H9 (cell line): Measurements from ENCODE around the gene CGGBP1. TPM values are rescaled to one million over a fixed set of nuclear protein-coding genes. Genes with fewer than 3 reads are reported as not detected.

Experiments used
- DNase-seq: peaks from one replicate; pipeline ENCODE4 v3.0.0-alpha.2; 2017
- H2AFZ ChIP-seq: one replicate; pipeline ENCODE4 v1.6.1; 2013; ENCODE audit warnings: mild to moderate bottlenecking, low read length, control low read depth, moderate library complexity
- H2AK5ac ChIP-seq: 2 replicates; pipeline ENCODE4 v1.6.1; 2013; ENCODE audit warnings: low read length, control low read depth, mixed read lengths; ENCODE audit not compliant: insufficient read length
- H2BK120ac ChIP-seq: one replicate; pipeline ENCODE4 v1.6.1; 2013; ENCODE audit warnings: low read depth, mild to moderate bottlenecking, low read length, control low read depth, inconsistent platforms; ENCODE audit not compliant: poor library complexity, severe bottlenecking
- H2BK12ac ChIP-seq: 2 replicates; pipeline ENCODE4 v1.6.1; 2013; ENCODE audit warnings: low read length, control low read depth, mixed read lengths, low read depth; ENCODE audit not compliant: insufficient read length
- H2BK15ac ChIP-seq: 2 replicates; pipeline ENCODE4 v1.6.1; 2013; ENCODE audit warnings: low read depth, low read length, control low read depth
- H2BK20ac ChIP-seq: one replicate; pipeline ENCODE4 v1.6.1; 2013; ENCODE audit warnings: low read depth, mild to moderate bottlenecking, low read length, control low read depth, inconsistent platforms; ENCODE audit not compliant: poor library complexity, severe bottlenecking
- H2BK5ac ChIP-seq: 2 replicates; pipeline ENCODE4 v1.6.1; 2013; ENCODE audit warnings: low read length, control low read depth, mixed read lengths; ENCODE audit not compliant: insufficient read length
- H3K14ac ChIP-seq: 2 replicates; pipeline ENCODE4 v1.6.1; 2013; ENCODE audit warnings: low read length, control low read depth; ENCODE audit not compliant: insufficient read depth
- H3K18ac ChIP-seq: 2 replicates; pipeline ENCODE4 v1.6.1; 2013; ENCODE audit warnings: low read depth, mild to moderate bottlenecking, mixed read lengths, low read length, control low read depth; ENCODE audit not compliant: insufficient read length
- H3K23ac ChIP-seq: 2 replicates; pipeline ENCODE4 v1.6.1; 2013; ENCODE audit warnings: low read length, control low read depth, mixed read lengths, low read depth; ENCODE audit not compliant: insufficient read length
- H3K23me2 ChIP-seq: 2 replicates; pipeline ENCODE4 v1.6.1; 2013; ENCODE audit warnings: low read depth, mild to moderate bottlenecking, mixed read lengths, low read length, control low read depth; ENCODE audit not compliant: insufficient read length, poor library complexity, severe bottlenecking
- H3K27ac ChIP-seq: 2 replicates; pipeline ENCODE4 v1.5.1; 2013; ENCODE audit warnings: low read length, control low read depth, mixed read lengths, low read depth; ENCODE audit not compliant: insufficient read length
- H3K27me3 ChIP-seq: 2 replicates; pipeline ENCODE4 v1.6.1; 2013; ENCODE audit warnings: low read length, control low read depth, inconsistent platforms; ENCODE audit not compliant: insufficient read depth
- H3K4ac ChIP-seq: 2 replicates; pipeline ENCODE4 v1.6.1; 2013; ENCODE audit warnings: low read depth, mild to moderate bottlenecking, control low read depth, inconsistent platforms, low read length, moderate library complexity
- H3K4me1 ChIP-seq: 2 replicates; pipeline ENCODE4 v1.6.1; 2013; ENCODE audit warnings: low read length, control low read depth, inconsistent platforms; ENCODE audit not compliant: insufficient read depth
- H3K4me2 ChIP-seq: 2 replicates; pipeline ENCODE4 v1.6.1; 2013; ENCODE audit warnings: low read length, control low read depth, mixed read lengths; ENCODE audit not compliant: insufficient read length, insufficient read depth
- H3K56ac ChIP-seq: 2 replicates; pipeline ENCODE4 v1.6.1; 2013; ENCODE audit warnings: low read depth, mild to moderate bottlenecking, mixed read lengths, low read length, control low read depth; ENCODE audit not compliant: insufficient read length
- H3K79me1 ChIP-seq: 2 replicates; pipeline ENCODE4 v1.6.1; 2013; ENCODE audit warnings: low read depth, mild to moderate bottlenecking, moderate library complexity, low read length, control low read depth, inconsistent platforms; ENCODE audit not compliant: insufficient read depth, poor library complexity, severe bottlenecking
- H3K79me2 ChIP-seq: 2 replicates; pipeline ENCODE4 v1.6.1; 2013; ENCODE audit warnings: low read length, control low read depth, inconsistent platforms; ENCODE audit not compliant: insufficient read depth
- H3K9ac ChIP-seq: 2 replicates; pipeline ENCODE4 v1.6.1; 2013; ENCODE audit warnings: low read length, control low read depth, mixed read lengths; ENCODE audit not compliant: insufficient read length; ENCODE audit errors: extremely low read depth
- H3K9me3 ChIP-seq: one replicate; pipeline ENCODE4 v1.6.1; 2013; ENCODE audit warnings: low read depth, low read length, inconsistent platforms; ENCODE audit not compliant: control insufficient read depth
- H3T11ph ChIP-seq: one replicate; pipeline ENCODE4 v1.6.1; 2013; ENCODE audit warnings: mild to moderate bottlenecking, low read length, control low read depth, inconsistent platforms
- H4K20me1 ChIP-seq: one replicate; pipeline ENCODE4 v1.6.1; 2013; ENCODE audit not compliant: control insufficient read depth, insufficient read length, insufficient read depth
- H4K5ac ChIP-seq: 2 replicates; pipeline ENCODE4 v1.6.1; 2013; ENCODE audit warnings: low read depth, mild to moderate bottlenecking, mixed read lengths, low read length, control low read depth; ENCODE audit not compliant: insufficient read length
- H4K8ac ChIP-seq: replicated peaks from 2 replicates; pipeline ENCODE4 v1.6.1; 2013; ENCODE audit warnings: low read length, control low read depth, mixed read lengths, low read depth; ENCODE audit not compliant: insufficient read length
- H4K91ac ChIP-seq: 2 replicates; pipeline ENCODE4 v1.6.1; 2013; ENCODE audit warnings: low read depth, mild to moderate bottlenecking, moderate library complexity, mixed read lengths, low read length, control low read depth; ENCODE audit not compliant: insufficient read length
- H3K27ac Mint-ChIP-seq, 3 experiments: 2 replicates in 2 of 3; 3 replicates in 1 of 3; pipeline ENCODE4 v1.8.0; 2020 to 2021; ENCODE audit warnings: mixed read lengths in 3 of 3, mild to moderate bottlenecking in 1 of 3, moderate library complexity in 1 of 3
- H3K27me3 Mint-ChIP-seq: 2 replicates; pipeline ENCODE4 v1.8.0; 2021; ENCODE audit warnings: low read depth, mild to moderate bottlenecking, moderate library complexity, mixed read lengths
- H3K36me3 Mint-ChIP-seq, 3 experiments: 2 replicates in 2 of 3; 3 replicates in 1 of 3; pipeline ENCODE4 v1.8.0; 2020 to 2021; ENCODE audit warnings: low read depth in 3 of 3, mixed read lengths in 3 of 3; ENCODE audit not compliant: insufficient read depth in 1 of 3
- H3K4me1 Mint-ChIP-seq, 2 experiments: 2 replicates each; pipeline ENCODE4 v1.8.0; 2020; ENCODE audit warnings: mixed read lengths in 2 of 2
- H3K4me3 Mint-ChIP-seq, 2 experiments: 2 replicates in 1 of 2; 3 replicates in 1 of 2; pipeline ENCODE4 v1.8.0; 2020 to 2021; ENCODE audit warnings: mild to moderate bottlenecking in 2 of 2, mixed read lengths in 2 of 2, moderate library complexity in 1 of 2
- H3K9me3 Mint-ChIP-seq, 2 experiments: 2 replicates in 1 of 2; 3 replicates in 1 of 2; pipeline ENCODE4 v1.8.0; 2020; ENCODE audit warnings: mild to moderate bottlenecking in 2 of 2, mixed read lengths in 2 of 2, moderate library complexity in 1 of 2
- CTCF ChIP-seq: fragments of 200-600 bp; sonication (generic); conservative IDR thresholded peaks from 3 replicates; pipeline ENCODE4 v1.8.0; 2021; ENCODE audit warnings: antibody characterized with exemption, mild to moderate bottlenecking
- WGBS: extraction: QIAGEN DNeasy Blood & Tissue Kit; methylation state at CpG from one replicate; pipeline ENCODE4 v1.1.7; 2013; ENCODE audit warnings: missing lambda C conversion rate, low lambda C conversion rate, mixed read lengths; ENCODE audit not compliant: insufficient read length; ENCODE audit errors: extremely low coverage; 5-methylcytosine and 5-hydroxymethylcytosine counted together
- total RNA-seq: library from RNA; stranded (reverse); gene quantifications from 2 replicates; pipeline ENCODE4 v1.2.1, GENCODE V29; 2021

CGGBP1 gene
- total RNA-seq, 1 experiment from 2014 or later: 75.0 TPM

GRCh38 chr3:88075072-88075471 lies 16.3 kb upstream of the CGGBP1 start:
- Mint-ChIP-seq H3K4me1 (no peaks in the 10 kb centered on the region), H3K36me3 (peaks cover 0 to 5% (median 3%) of the 10 kb centered on the region in 3 experiments; a peak in 4 of 7 replicates), H3K27me3 (no peaks in the 10 kb centered on the region), H3K27ac (no peak overlapping the region), H3K9me3 (peaks cover 0 to 7% of the 10 kb centered on the region in 2 experiments; a peak in 3 of 5 replicates), H3K4me3 (no peak overlapping the region)
- H4K8ac ChIP-seq: no peak overlapping the region
- no peak overlapping the region for H2BK20ac ChIP-seq
- H3K14ac ChIP-seq: no peak overlapping the region
- no peaks in the 10 kb centered on the region for H3K27me3 ChIP-seq
- H4K5ac ChIP-seq: no peak overlapping the region
- H3K18ac ChIP-seq: no peak overlapping the region
- H2AK5ac ChIP-seq: no peak overlapping the region
- no peak overlapping the region for H3K23ac ChIP-seq
- no peak for TF ChIP-seq CTCF
- H3K23me2 ChIP-seq: no peaks in the 10 kb centered on the region
- no peak overlapping the region for H3T11ph ChIP-seq
- H3K79me1 ChIP-seq: no peaks in the 10 kb centered on the region
- H2AFZ ChIP-seq: no peak overlapping the region
- no peak overlapping the region for H3K27ac ChIP-seq
- no peaks in the 10 kb centered on the region for H3K4me1 ChIP-seq
- no peak overlapping the region for H3K4me2 ChIP-seq
- H3K79me2 ChIP-seq: no peaks in the 10 kb centered on the region
- H3K9me3 ChIP-seq: no peaks in the 10 kb centered on the region
- whole genome bisulfite sequencing: no CpG with 5 or more reads among the region's 2 CpGs
- H2BK5ac ChIP-seq: no peak overlapping the region
- no peak overlapping the region for H3K4ac ChIP-seq
- H4K20me1 ChIP-seq: no peaks in the 10 kb centered on the region
- H2BK15ac ChIP-seq: no peak overlapping the region
- no peak overlapping the region for H2BK12ac ChIP-seq
- DNase-seq: no peak
- H4K91ac ChIP-seq: no peak overlapping the region
- H3K9ac ChIP-seq: no peak overlapping the region
- no peak overlapping the region for H3K56ac ChIP-seq
- H2BK120ac ChIP-seq: no peak overlapping the region
